ENCODE data around the gene KY.

KY gene

DNA sequence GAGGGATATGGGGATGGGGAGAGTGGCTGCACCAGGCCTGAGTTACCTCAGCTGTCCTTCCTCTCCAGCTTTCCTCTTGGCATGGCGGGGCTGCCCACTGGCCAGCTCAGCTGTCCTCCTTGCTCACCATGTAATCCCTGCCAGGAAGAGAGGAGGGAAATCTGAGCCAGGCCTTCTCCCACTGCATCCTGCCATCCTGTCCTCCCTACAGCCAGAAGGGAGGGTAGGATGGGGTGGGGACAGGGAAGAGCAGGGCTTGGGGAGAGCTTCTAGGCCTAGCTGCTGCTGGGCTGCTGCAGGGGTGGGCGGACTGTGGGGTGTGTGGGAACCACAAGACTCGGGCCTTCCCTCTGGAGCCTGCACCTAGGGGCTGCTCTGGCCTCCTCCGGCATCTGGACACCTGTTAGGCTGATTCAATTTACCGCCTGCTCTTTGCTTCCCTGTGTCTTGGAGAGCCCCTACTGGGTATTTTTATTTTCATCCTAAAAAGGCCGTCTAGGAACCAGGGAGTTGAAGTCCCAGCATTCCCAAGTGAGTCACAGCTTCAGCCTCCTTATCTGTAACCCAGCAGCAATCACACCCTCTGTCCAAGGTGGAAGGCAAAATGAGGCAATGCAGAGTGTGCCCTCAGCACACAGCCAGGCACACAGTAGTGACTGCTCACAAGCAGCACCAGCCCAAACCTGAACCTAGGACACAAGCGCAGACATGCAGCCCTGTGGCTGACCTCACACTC lies 13.1 kb upstream of the KY start:
- no peak overlapping the region for H3K27ac ChIP-seq
- H3K36me3 ChIP-seq (ENCODE audit: insufficient read depth, low read length), result no peaks in the 10 kb centered on the region
- DNase-seq (ENCODE audit: low read depth, low spot score), result no peak
- H3K9ac ChIP-seq (ENCODE audit: insufficient read length), result no peak overlapping the region
- TF ChIP-seq FOXP2 (optimal IDR thresholded peaks at IDR 0.05; ENCODE audit: control extremely low read depth, extremely low read length, insufficient read depth), result no peak
- no peak for TF ChIP-seq POLR2AphosphoS5 (IDR thresholded peaks at IDR 0.05; ENCODE audit: borderline replicate concordance, low read depth, low read length)
- no peak for TF ChIP-seq EZH2 (IDR thresholded peaks at IDR 0.05)
- no peaks in the 10 kb centered on the region for H3K9me3 ChIP-seq (ENCODE audit: low read depth, low read length)
- H3K4me3 ChIP-seq, result no peak overlapping the region

DNA sequence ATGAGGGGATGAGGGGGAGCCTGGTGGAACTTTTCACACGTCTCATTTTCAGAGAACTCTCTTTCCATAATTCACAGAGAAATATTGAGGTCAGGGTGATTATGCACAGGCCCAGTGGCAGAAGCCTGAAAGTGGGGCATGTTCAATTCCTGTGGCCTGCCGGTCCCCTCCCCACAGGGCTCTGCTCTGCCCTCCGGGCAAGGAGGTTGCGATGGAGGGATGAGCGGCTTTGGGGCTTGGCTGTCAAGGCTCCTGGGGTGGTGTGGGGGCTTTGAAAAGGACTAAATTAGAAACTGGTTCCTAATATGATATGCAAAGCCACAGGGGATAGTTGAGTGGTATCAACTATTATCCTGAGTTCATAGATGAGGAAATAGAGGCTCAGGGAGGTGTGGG lies 9.2 kb upstream of the KY start:
- TF ChIP-seq POLR2AphosphoS5 (IDR thresholded peaks at IDR 0.05; ENCODE audit: borderline replicate concordance, low read depth, low read length), result no peak
- no peak for TF ChIP-seq FOXP2 (optimal IDR thresholded peaks at IDR 0.05; ENCODE audit: control extremely low read depth, extremely low read length, insufficient read depth)
- no peak for TF ChIP-seq EZH2 (IDR thresholded peaks at IDR 0.05)
- no peak overlapping the region for H3K9ac ChIP-seq (ENCODE audit: insufficient read length)
- no peak overlapping the region for H3K27ac ChIP-seq
- H3K36me3 ChIP-seq (ENCODE audit: insufficient read depth, low read length), result no peaks in the 10 kb centered on the region
- DNase-seq (ENCODE audit: low read depth, low spot score), result no peak
- H3K4me3 ChIP-seq, result no peak overlapping the region
- no peaks in the 10 kb centered on the region for H3K9me3 ChIP-seq (ENCODE audit: low read depth, low read length)

- DNase-seq (ENCODE audit: low read depth, low spot score), result no peak
- Histone ChIP-seq H3K27ac (no peak overlapping the region), H3K9me3 (ENCODE audit: low read depth, low read length) (no peaks in the 10 kb centered on the region), H3K9ac (ENCODE audit: insufficient read length) (no peak overlapping the region), H3K36me3 (ENCODE audit: insufficient read depth, low read length) (no peaks in the 10 kb centered on the region), H3K4me3 (no peak overlapping the region)
- TF ChIP-seq EZH2 (IDR thresholded peaks at IDR 0.05) (no peak), FOXP2 (optimal IDR thresholded peaks at IDR 0.05; ENCODE audit: control extremely low read depth, extremely low read length, insufficient read depth) (no peak), POLR2AphosphoS5 (IDR thresholded peaks at IDR 0.05; ENCODE audit: borderline replicate concordance, low read depth, low read length) (no peak)
Measured at GRCh38 chr3:134659391-134660045, 8.7 kb upstream of the KY start.

GRCh38 chr3:134658555-134658954 lies 7.7 kb upstream of the KY start:
- TF ChIP-seq EZH2 (IDR thresholded peaks at IDR 0.05) (no peak), FOXP2 (optimal IDR thresholded peaks at IDR 0.05; ENCODE audit: control extremely low read depth, extremely low read length, insufficient read depth) (no peak), POLR2AphosphoS5 (IDR thresholded peaks at IDR 0.05; ENCODE audit: borderline replicate concordance, low read depth, low read length) (no peak)
- Histone ChIP-seq H3K36me3 (ENCODE audit: insufficient read depth, low read length) (no peaks in the 10 kb centered on the region), H3K27ac (no peak overlapping the region), H3K9ac (ENCODE audit: insufficient read length) (no peak overlapping the region), H3K4me3 (no peak overlapping the region), H3K9me3 (ENCODE audit: low read depth, low read length) (no peaks in the 10 kb centered on the region)
- no peak for DNase-seq (ENCODE audit: low read depth, low spot score)

DNA sequence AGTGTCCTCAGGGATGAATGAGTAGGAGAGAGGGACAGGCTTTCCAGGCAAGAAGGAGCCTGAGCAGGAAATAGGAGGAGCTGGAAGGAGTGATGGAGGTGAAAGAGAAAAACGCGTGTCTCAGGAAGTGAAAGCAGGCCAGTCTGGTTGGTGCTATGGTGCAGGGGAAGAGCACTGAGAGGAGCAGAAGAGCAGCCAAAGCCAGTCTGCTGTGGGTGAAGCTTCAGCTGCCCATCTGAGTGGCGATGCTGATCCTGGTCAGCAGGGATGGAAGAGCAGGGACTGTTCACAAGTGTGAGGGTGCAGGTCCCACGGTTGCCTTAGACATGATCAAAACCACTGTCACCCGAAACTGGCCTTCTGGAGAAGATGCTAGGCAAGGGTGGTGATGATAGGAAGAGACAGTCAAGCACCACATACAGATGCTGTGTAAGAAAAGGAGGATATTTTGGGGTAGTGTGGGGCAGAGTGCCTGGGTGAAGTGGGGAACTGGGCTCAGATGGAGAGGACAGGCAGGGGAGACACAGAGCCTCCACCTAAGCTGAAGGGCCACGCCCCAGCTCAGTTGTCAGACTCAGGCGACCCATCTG lies 5.5 kb upstream of the KY start:
- no peak for TF ChIP-seq POLR2AphosphoS5 (IDR thresholded peaks at IDR 0.05; ENCODE audit: borderline replicate concordance, low read depth, low read length)
- no peak for DNase-seq (ENCODE audit: low read depth, low spot score)
- H3K9me3 ChIP-seq (ENCODE audit: low read depth, low read length), result no peaks in the 10 kb centered on the region

DNA sequence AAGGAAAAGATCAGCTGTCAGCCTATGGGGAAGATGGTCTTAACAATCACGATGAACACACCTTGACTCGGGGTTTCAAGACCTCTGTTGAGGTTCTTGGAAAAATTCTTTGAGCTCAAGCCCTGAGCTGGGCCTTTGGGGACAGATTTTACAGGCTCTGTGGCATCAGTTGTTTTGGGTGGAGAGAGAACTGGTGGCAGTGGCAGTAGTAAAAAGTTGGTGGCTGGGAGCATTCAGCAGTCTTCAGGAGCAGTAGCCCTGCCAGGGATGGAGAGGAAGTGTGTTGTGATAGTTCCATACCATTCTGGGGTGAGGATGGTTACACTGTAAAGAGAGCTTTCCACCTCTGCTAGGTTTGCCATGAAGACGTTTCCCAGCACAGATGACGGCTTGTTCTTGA lies 4.9 kb upstream of the KY start:
- H3K9ac ChIP-seq (ENCODE audit: insufficient read length), result no peak overlapping the region
- no peaks in the 10 kb centered on the region for H3K36me3 ChIP-seq (ENCODE audit: insufficient read depth, low read length)
- no peaks in the 10 kb centered on the region for H3K9me3 ChIP-seq (ENCODE audit: low read depth, low read length)
- DNase-seq (ENCODE audit: low read depth, low spot score), result no peak
- TF ChIP-seq EZH2 (IDR thresholded peaks at IDR 0.05) (no peak), FOXP2 (optimal IDR thresholded peaks at IDR 0.05; ENCODE audit: control extremely low read depth, extremely low read length, insufficient read depth) (no peak), POLR2AphosphoS5 (IDR thresholded peaks at IDR 0.05; ENCODE audit: borderline replicate concordance, low read depth, low read length) (no peak)
- no peak overlapping the region for H3K27ac ChIP-seq
- H3K4me3 ChIP-seq, result no peak overlapping the region

More for the DNA sequence above, 5.5 kb upstream of the KY start:
- no peak overlapping the region for H3K27ac ChIP-seq
- H3K36me3 ChIP-seq (ENCODE audit: insufficient read depth, low read length), result no peaks in the 10 kb centered on the region
- no peak overlapping the region for H3K4me3 ChIP-seq
- H3K9ac ChIP-seq (ENCODE audit: insufficient read length), result no peak overlapping the region

DNA sequence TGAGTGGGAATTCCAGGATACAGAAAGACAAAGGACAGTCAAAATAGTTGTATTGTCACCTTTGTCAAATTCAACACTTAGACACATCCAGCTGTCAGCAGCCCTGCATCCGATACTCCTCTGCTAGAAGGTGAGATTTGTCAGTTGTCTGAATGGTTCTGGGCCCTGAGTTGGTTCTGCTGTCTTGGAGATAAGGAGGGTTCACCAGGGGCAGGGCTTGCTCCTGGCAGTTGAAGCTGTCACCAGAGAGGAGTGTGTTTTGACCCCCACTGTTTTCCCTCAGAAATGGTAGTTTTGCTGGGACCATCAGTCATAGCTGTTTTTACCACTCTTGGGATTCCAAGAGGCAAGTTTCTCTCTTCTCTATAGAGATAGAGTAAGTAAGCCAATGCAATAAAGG lies 3.2 kb upstream of the KY start:
- DNase-seq (ENCODE audit: low read depth, low spot score), result no peak
- no peak overlapping the region for H3K9ac ChIP-seq (ENCODE audit: insufficient read length)
- H3K9me3 ChIP-seq (ENCODE audit: low read depth, low read length), result no peaks in the 10 kb centered on the region
- TF ChIP-seq POLR2AphosphoS5 (IDR thresholded peaks at IDR 0.05; ENCODE audit: borderline replicate concordance, low read depth, low read length) (no peak), FOXP2 (optimal IDR thresholded peaks at IDR 0.05; ENCODE audit: control extremely low read depth, extremely low read length, insufficient read depth) (no peak), EZH2 (IDR thresholded peaks at IDR 0.05) (no peak)
- H3K4me3 ChIP-seq, result no peak overlapping the region
- no peaks in the 10 kb centered on the region for H3K36me3 ChIP-seq (ENCODE audit: insufficient read depth, low read length)
- H3K27ac ChIP-seq, result no peak overlapping the region

GRCh38 chr3:134652886-134653630 lies 2.2 kb upstream of the KY start:
- H3K36me3 ChIP-seq (ENCODE audit: insufficient read depth, low read length), result no peaks in the 10 kb centered on the region
- no peak for TF ChIP-seq POLR2AphosphoS5 (IDR thresholded peaks at IDR 0.05; ENCODE audit: borderline replicate concordance, low read depth, low read length)
- H3K27ac ChIP-seq, result no peak overlapping the region
- no peak overlapping the region for H3K9ac ChIP-seq (ENCODE audit: insufficient read length)
- no peaks in the 10 kb centered on the region for H3K9me3 ChIP-seq (ENCODE audit: low read depth, low read length)
- no peak overlapping the region for H3K4me3 ChIP-seq
- DNase-seq (ENCODE audit: low read depth, low spot score), result no peak

Measured in SK-N-MC (cell line).